ENCODE measurements around the gene ZNF823.
A peak's percentile ranks its signal among the peaks of the same experiment; 100 is the strongest.

- TF ChIP-seq, protein P1, sequence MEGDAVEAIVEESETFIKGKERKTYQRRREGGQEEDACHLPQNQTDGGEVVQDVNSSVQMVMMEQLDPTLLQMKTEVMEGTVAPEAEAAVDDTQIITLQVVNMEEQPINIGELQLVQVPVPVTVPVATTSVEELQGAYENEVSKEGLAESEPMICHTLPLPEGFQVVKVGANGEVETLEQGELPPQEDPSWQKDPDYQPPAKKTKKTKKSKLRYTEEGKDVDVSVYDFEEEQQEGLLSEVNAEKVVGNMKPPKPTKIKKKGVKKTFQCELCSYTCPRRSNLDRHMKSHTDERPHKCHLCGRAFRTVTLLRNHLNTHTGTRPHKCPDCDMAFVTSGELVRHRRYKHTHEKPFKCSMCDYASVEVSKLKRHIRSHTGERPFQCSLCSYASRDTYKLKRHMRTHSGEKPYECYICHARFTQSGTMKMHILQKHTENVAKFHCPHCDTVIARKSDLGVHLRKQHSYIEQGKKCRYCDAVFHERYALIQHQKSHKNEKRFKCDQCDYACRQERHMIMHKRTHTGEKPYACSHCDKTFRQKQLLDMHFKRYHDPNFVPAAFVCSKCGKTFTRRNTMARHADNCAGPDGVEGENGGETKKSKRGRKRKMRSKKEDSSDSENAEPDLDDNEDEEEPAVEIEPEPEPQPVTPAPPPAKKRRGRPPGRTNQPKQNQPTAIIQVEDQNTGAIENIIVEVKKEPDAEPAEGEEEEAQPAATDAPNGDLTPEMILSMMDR (IDR thresholded peaks at IDR 0.05), result peak; percentile 83
- no peak for TF ChIP-seq EZH2 (IDR thresholded peaks at IDR 0.05; ENCODE audit: borderline replicate concordance, insufficient read depth, low read depth, low read length, poor library complexity, severe bottlenecking)
Measured at GRCh38 chr19:11699931-11700794, 38.6 kb downstream of the ZNF823 start.

Data from B cell (primary cell).